Fibroblast of skin of abdomen (primary cell): ENCODE data around the gene HRCT1.

Experiments
- DNase-seq: peaks from one replicate; pipeline ENCODE4 v3.0.0-alpha.2; 2013

The HRCT1 gene

DNA sequence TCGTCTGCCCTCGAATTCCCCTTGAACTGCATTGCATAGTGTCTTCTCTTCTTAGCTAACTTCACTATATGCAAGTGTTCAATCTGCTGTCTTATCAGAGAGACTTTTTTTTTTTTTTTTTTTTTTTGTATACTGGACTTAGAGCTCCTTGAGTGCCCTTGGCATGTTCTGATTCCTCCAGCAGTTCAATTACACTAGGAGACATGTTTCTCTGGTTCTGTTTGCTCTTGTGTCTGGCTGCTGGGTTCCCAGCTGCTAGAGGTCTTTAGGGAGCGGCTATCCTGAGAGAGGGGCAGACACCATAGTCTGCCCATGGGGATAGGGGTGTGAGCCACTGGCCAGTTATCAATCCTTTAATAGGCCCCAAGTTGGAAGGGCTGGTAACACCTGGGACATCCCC lies 38.8 kb downstream of the HRCT1 start:
- DNase-seq = no peak

DNA sequence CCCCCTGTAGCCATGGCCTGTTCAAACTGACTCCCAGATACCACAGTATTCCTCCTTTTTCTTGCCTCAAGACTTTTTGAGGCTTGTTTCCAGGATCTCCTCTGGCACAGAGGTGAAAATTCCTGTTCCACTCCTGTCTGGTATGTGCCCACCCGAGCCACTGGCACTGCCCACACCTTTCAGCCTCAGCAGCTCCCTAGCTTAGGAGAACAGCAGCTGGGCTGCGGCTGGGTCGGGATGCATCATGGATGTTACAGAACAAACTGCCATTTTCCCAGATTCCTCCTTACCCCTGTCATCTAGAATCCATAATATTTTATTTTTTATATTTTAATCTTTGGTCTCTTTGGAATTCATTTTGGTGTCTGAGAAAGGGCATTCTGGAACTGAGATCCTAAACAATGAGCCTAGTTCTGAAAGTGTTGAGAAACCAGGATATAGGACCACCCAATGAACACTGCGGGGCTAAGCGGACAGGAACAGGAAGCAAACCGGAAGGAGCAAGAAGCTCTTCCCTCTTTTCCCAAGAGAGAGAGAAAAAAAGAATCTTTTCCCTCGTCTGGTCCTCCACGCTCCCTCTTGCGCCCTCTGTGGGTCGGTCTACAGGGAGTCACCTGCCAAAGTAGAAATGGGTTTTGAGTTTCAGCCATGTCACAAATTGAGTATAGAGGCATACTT lies 39.5 kb downstream of the HRCT1 start:
- peak; percentile 88 for DNase-seq

DNA sequence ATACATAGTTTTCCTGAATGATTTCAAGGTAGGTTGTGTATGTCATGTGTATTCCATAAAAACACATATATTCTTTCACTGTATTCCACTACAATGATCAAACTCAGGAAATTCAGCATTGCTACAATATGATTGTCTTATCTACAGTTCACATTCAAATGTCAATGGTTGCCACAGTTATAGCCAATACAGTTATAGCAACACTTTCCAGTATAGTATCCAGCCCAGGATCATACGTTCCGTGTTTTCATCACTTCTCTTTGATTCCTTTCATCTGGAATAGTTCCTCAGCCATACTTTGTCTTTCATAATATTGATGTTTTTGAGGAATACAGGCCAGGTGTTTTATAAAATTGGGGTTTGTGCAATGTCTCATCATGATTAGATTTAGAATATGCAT lies 42.4 kb downstream of the HRCT1 start:
- DNase-seq = no peak

DNA sequence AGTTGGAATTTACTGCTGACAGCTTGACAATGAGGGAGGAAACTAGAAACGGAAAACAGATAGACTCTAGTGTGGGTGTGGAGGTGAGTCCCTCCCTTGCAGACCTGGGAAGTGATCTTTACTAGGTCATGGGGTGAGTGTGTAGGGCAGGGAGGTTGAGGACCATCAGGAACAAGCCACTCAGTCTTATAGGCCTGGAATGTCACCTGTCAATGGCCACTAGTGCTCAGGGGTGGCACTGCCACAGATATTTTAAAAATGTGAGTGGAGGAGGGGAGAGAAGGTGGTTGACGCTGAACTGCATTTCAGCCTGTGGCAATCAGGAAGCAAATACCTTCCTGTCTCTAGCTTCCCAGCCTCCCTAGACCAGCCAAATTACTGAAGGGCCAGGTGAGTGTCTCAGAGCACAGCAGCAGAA lies 42.9 kb downstream of the HRCT1 start:
- DNase-seq = no peak

DNA sequence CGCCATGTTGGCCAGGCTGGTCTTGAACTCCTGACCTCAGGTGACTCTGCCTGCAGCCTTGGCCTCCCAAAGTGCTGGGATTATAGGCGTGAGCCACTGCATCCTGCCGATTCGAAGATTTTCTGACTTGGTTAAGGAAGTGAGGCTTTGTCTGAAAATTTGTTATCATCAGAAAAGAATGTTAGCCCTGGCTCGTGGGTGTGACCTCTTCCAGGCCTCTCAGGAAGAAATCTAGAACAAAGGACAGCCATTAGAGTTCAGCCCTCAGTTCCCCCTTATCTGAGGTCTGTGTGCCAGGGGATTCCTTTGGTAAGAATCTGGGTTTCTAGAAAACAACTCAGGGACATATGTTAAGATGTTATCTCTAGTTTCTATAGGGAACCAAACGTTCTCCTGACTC lies 45.7 kb downstream of the HRCT1 start:
- peak; percentile 66 for DNase-seq

DNA sequence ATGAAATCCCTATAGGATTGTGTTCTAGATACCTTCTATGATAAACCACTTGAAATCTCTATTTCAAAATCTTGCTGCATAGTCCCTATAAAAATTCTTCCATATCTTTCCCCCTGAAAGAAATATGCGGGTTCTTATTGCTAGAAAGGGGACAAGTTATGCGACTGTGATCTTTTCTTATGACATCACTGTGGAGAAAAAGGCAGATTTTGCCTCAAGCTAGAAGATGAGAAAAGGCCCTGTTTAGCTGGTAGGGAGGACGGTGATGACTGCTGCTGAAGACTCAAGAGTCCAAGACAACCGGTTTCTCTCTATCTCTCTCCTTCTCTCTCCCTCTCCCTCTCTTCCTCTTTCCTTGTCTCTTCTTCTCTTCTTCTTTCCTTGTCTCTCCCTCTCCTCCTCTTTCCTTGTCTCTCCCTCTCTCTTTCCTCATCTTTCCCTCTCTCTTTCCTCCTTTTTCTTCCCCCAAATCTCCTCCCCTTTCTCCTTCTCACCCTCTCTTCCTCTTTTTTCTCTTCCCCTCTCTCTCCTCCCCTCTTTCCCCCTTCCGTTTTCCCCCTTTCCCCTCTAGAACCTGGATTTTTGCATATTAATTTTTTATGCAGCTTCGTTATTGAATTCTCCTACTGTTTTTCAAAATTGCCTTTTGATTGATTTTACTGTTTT lies 46.7 kb downstream of the HRCT1 start:
- no peak for DNase-seq

DNA sequence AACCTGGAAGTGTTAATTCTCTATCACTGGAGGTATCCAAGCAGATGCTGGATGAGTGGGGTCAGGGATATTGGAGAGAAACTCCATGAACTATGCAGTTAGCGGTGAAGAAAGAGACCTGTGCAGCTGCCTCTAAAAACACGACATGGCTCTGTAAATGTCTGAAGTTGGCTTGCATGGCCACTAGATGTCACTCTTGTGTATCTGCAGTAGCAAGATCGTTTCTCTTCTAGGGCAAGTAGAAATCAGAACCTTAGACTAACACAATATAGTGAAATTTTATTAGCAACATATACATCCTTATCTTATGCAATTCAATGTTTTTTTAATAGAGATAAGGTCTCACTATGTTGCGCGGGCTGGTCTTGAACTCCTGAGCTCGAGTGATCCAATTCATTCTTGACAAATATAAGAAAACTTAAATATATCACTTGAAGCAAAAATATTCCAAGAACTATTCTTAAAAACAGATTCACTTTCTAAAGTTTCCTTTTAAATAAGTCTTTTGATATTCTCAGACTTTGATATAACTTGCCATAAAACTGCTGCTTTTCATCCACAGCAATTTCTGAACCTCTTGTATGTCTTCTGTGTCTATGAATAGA lies 49.0 kb downstream of the HRCT1 start:
- peak; percentile 77 for DNase-seq

DNA sequence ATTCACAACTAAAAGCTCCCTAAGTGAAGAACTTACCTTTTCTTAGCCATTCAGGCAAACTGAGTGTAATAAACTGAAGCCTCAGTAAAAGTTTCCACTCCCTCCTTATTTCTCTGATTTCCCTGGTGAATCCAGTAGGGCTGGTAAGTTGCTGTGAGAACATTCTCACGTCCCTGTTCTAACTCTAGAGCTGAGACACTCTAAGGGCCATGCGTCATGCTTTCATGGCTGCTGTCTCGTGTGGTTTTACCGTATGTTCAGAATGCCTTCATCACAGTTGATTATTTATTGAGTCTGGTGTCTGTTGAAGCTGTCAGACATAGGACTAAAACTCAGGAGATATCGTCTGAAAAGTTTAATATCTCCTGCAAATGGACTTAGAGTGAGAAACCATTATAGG lies 50.6 kb downstream of the HRCT1 start:
- peak; percentile 62 for DNase-seq
